Measurements from ENCODE around the gene NOX4.

- TF ChIP-seq POLR2AphosphoS5 (IDR thresholded peaks at IDR 0.05) (no peak), CTCF (IDR thresholded peaks at IDR 0.05) (peak in 1 of 4 experiments; percentile 31), POLR2A (IDR thresholded peaks at IDR 0.05) (no peak)
These were observed 14.0 kb downstream of the NOX4 start for GRCh38 chr11:89477175-89477574.
